Activated CD8-positive, alpha-beta T cell treated with anti-CD3 and anti-CD28 coated beads for 36 hours (primary cell): Measurements from ENCODE around the gene LITAF. TPM values are rescaled to one million over a fixed set of nuclear protein-coding genes. Genes with fewer than 3 reads are reported as not detected.

Experiments
- ATAC-seq: fragments of 200-7000 bp; cut with Tn5 transposase; one replicate; pipeline ENCODE4 v1.10.0; 2021; ENCODE audit warnings: mild to moderate bottlenecking, moderate library complexity
- CTCF ChIA-PET: fragments of 350-600 bp; sonication (Branson Sonifier 250); formaldehyde crosslinking; loops from one replicate; lab custom pipeline; 2021; ENCODE audit warnings: antibody characterized with exemption; lab: Charles Lee
- POLR2A ChIA-PET: fragments of 350-600 bp; sonication (Branson Sonifier 250); formaldehyde crosslinking; loops from one replicate; lab custom pipeline; 2021; ENCODE audit warnings: antibody characterized with exemption; lab: Charles Lee
- DNase-seq: peaks from one replicate; pipeline ENCODE4 v3.0.0-alpha.2; 2020
- H3K27ac Mint-ChIP-seq: one replicate; pipeline ENCODE4 v1.8.0; 2021; ENCODE audit warnings: mild to moderate bottlenecking, mixed read lengths
- H3K27me3 Mint-ChIP-seq: one replicate; pipeline ENCODE4 v1.8.0; 2021; ENCODE audit warnings: mixed read lengths
- H3K36me3 Mint-ChIP-seq: one replicate; pipeline ENCODE4 v1.8.0; 2021; ENCODE audit warnings: low read depth, mixed read lengths
- H3K4me1 Mint-ChIP-seq: one replicate; pipeline ENCODE4 v1.8.0; 2021; ENCODE audit warnings: low read depth, mixed read lengths
- H3K4me3 Mint-ChIP-seq: one replicate; pipeline ENCODE4 v1.8.0; 2021; ENCODE audit warnings: mild to moderate bottlenecking, moderate library complexity, mixed read lengths
- H3K9me3 Mint-ChIP-seq: one replicate; pipeline ENCODE4 v1.8.0; 2021; ENCODE audit warnings: mixed read lengths
- CTCF ChIP-seq: fragments of 200-600 bp; IDR thresholded peaks from one replicate; pipeline ENCODE4 v1.8.0; 2022; ENCODE audit warnings: antibody characterized with exemption, mild to moderate bottlenecking
- intact Hi-C: fragments of 100-400 bp; cut with micrococcal nuclease; formaldehyde crosslinking; loops from one replicate; pipeline ENCODE4 v1.10.0; 2022
- total RNA-seq, 2 experiments: library from RNA; stranded (reverse); gene quantifications; one replicate each; pipeline ENCODE4 v1.2.3, GENCODE V29; 2021

LITAF gene
- total RNA-seq, 2 experiments from 2014 or later, result 108 to 110 TPM

- no peak for TF ChIP-seq CTCF
- ChIA-PET CTCF (interaction anchor here (0.7 to 1.8 kb wide), 8 partner anchors 9 to 214 kb away, joined by 3 to 11 read pairs (median 4); partner anchors contain the start of gene LITAF), POLR2A (interaction anchor here (1.0 to 1.5 kb wide), 2 partner anchors 16 to 173 kb away, joined by 3 to 5 read pairs; no protein-coding TSS in a partner anchor)
- ATAC-seq, result peak; percentile 77
- Mint-ChIP-seq H3K27ac (peak overlapping the region; percentile 74), H3K27me3 (no peaks in the 10 kb centered on the region), H3K9me3 (peaks cover 4% of the 10 kb centered on the region), H3K4me1 (peaks cover 56% of the 10 kb centered on the region), H3K4me3 (peak overlapping the region; percentile 60), H3K36me3 (peaks cover 4% of the 10 kb centered on the region)
- intact Hi-C loops, result no loop called here
- peak; percentile 68 for DNase-seq
Observed at GRCh38 chr16:11621920-11622651, 35.4 kb upstream of the LITAF start.

GRCh38 chr16:11621539-11621919 lies 34.8 kb upstream of the LITAF start:
- Mint-ChIP-seq H3K27ac (peak overlapping the region; percentile 74), H3K27me3 (no peaks in the 10 kb centered on the region), H3K36me3 (peaks cover 4% of the 10 kb centered on the region), H3K4me1 (peaks cover 56% of the 10 kb centered on the region), H3K9me3 (peaks cover 4% of the 10 kb centered on the region), H3K4me3 (peak overlapping the region; percentile 60)
- ATAC-seq, result no peak
- intact Hi-C loops, result no loop called here
- POLR2A ChIA-PET, result interaction anchor here (1.0 to 1.5 kb wide), 2 partner anchors 15 to 174 kb away, joined by 3 to 5 read pairs; no protein-coding TSS in a partner anchor
- no peak for TF ChIP-seq CTCF
- DNase-seq, result peak; percentile 14
- CTCF ChIA-PET, result interaction anchor here (0.7 to 1.8 kb wide), 8 partner anchors 9 to 213 kb away, joined by 3 to 11 read pairs (median 4); partner anchors contain the start of gene LITAF

- ChIA-PET POLR2A (no interaction called here), CTCF (interaction anchor here (1.8 kb wide), 1 partner anchor 34 kb away, joined by 5 read pairs; the partner anchor contains the start of gene LITAF)
- Mint-ChIP-seq H3K27me3 (no peaks in the 10 kb centered on the region), H3K4me3 (no peak overlapping the region), H3K27ac (peak overlapping the region; percentile 64), H3K9me3 (peaks cover 4% of the 10 kb centered on the region), H3K4me1 (peaks cover 57% of the 10 kb centered on the region), H3K36me3 (peaks cover 4% of the 10 kb centered on the region)
- ATAC-seq (no peak), DNase-seq (peak; percentile 20)
- intact Hi-C loops, result no loop called here
- TF ChIP-seq CTCF, result no peak
Observed at GRCh38 chr16:11620243-11621003, 33.7 kb upstream of the LITAF start.

- Mint-ChIP-seq H3K27ac (peak overlapping the region; percentile 83), H3K4me3 (no peak overlapping the region), H3K27me3 (no peaks in the 10 kb centered on the region), H3K9me3 (peaks cover 4% of the 10 kb centered on the region), H3K36me3 (peaks cover 4% of the 10 kb centered on the region), H3K4me1 (peaks cover 53% of the 10 kb centered on the region)
- peak; percentile 57 for DNase-seq
- peak; percentile 55 for ATAC-seq
- TF ChIP-seq CTCF, result no peak
- POLR2A ChIA-PET, result interaction anchor here (0.6 kb wide), 1 partner anchor 153 kb away, joined by 3 read pairs; no protein-coding TSS in a partner anchor
- intact Hi-C loops, result no loop called here
- CTCF ChIA-PET, result interaction anchor here (0.6 kb wide), 1 partner anchor 741 kb away, joined by 3 read pairs; no protein-coding TSS in a partner anchor
Observed at GRCh38 chr16:11619327-11619851, 32.7 kb upstream of the LITAF start.
